ENCODE measurements around the gene PTPN18.

GRCh38 chr2:130316596-130316995, 39.3 kb upstream of the PTPN18 start:
- TF ChIP-seq CTCF (IDR thresholded peaks at IDR 0.05), result no peak
- no peak for TF ChIP-seq POLR2A (IDR thresholded peaks at IDR 0.05)
- TF ChIP-seq EP300 (IDR thresholded peaks at IDR 0.05), result no peak
